NCI-H524 treated with DMSO at 0.1 percent for 48 hours (cell line): ENCODE results near the gene CEP152.
"Not testable (repeated sequence)": the region's sequence is repeated elsewhere in the genome, so short reads cannot be mapped to it uniquely, and the experiment has no call there.

Source experiments
- DNase-seq: peaks from one replicate; lab custom pipeline; 2025; lab: John Stamatoyannopoulos, UW

CEP152 gene

DNA sequence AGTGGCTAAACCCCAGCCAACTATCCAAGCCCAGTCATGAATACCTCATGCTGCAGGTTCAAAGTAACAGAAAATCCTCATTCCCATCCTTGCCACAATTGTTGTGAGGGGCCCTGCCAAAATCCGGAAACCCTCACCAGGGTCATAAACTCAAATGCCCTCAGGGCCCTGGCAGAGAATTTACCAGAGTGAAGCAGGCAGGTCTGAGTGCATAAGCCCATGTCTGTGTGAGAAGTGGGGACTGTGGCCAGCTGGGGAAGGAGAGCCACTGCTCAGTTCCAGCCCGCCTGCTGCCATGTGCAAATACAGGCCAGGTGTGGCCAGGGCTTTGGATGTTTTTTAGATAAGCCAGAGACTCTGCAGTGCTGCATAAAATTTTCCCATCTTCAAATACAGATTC is 7.0 kb downstream of the CEP152 start:
- no peak for DNase-seq

DNA sequence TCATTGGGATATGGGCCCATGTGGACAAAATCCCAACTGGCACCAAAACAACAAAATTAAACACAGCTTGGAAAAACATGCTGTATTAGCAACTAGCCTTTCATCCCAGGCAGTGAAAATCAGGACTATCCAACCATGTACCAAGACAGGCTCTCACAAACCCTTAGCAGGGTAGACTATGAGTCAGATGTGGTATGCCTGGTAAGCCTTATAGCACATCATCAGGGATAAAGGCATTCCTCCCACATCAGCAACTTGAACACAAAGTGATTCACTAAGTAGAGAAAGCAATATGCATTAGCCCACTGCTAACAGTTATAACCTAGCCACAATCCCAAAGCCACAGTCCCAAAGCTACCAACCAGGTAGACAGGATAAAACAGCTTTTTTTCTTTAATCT is 8.0 kb downstream of the CEP152 start:
- no peak for DNase-seq

DNA sequence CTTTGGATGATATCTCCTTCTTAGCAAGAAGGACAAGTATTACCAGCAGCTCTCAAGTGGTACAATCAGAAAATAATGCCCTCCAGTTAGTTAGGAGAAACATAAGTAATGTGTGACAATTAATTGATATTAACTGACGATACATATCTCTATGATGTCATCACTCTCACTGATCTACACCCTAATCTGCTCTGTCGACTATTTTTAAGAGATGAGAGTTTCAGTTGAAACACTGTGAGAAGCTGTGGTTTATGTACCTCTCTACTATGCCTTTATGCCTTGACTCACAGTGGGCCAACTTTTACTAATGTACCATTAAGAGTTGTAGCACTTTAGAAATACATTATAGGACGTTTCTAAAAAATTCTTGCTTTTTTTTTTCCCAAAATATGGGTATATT is 8.6 kb downstream of the CEP152 start:
- no peak for DNase-seq

DNA sequence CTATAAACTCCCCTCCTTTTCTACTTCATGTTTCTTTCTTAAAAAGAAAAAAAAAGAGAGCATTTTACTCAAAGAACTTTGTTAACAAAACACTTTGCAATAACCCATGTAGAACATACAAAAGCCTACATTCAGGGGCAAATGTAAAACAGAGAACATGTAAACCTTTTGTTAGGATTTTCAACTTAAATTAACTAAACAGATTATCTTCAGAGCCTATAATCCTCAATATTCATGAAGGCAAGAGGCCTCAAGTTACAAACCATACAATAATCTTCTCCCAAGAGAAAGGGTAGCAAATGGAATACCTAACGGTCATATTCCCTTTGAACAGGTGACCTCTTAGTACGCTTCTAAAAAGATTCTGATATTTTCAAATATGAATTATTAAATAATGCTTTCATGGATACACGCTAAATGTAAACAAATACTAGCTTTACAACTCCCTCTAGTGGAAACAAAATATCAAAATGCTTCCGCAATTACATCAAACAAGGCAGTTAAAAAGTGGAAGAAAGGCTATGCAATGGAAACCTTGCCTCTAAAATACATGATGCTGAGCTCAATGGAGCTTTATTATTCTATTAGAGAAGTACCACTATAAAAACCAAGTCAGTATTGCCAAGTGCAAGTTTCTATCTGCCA is 9.9 kb downstream of the CEP152 start:
- DNase-seq: peak; percentile 64

DNA sequence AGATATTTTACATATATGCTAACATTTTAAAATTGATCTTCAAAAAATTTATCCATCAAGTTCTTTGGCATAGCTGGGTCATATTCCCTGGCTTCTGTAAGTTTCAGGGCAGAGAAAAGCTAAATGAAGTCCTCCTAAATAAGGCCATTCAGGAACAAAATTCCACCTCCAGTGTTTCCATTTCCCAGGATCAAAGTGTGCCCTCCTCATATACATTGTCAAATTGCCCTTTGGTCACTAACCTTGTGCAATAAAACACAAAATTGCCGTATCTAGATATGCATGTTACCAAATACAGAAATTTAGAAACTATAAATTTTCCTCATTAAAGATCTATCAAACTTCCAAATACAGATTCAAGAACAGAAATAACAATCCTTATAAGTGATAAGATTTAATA is 10.6 kb downstream of the CEP152 start:
- no peak for DNase-seq

DNA sequence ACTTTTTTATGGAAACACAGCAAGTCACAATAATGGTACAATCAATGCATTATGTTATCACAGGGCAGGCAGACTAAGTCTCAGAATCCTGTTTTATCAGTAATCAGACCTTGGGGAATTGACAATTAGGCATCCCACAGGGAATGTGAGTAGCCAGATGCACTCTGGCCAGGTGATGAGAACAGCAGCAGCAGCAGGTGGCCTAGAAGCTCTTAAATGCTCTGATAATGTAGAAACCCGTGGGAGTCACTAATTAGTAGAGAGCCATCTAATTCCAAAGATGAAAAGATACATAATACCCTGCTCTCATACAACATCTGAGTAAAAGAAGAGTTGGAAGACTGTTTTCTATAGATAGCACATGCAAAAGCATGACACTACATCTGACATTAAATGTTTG is 12.6 kb downstream of the CEP152 start:
- DNase-seq: peak; percentile 98

DNA sequence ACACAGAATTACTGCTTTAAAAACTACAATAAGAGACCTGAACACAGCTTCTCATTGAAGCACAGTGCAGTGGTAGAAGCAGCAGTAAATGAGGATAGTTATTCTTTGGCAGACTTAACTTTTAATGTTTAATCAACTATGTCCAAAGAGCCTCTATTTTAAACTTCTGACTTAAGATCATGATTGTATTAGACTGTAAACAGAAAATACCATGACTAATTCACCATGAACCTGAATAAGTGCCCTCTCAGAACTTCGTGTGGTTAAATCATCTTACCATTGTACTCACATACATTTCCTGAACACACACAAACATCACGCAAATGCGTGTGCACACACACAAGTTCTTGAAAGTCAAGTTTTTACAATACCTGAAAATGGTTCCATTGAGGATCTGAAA is 13.9 kb downstream of the CEP152 start:
- DNase-seq: no peak

GRCh38 chr15:48796521-48796920 is 14.3 kb downstream of the CEP152 start:
- DNase-seq: no peak

DNA sequence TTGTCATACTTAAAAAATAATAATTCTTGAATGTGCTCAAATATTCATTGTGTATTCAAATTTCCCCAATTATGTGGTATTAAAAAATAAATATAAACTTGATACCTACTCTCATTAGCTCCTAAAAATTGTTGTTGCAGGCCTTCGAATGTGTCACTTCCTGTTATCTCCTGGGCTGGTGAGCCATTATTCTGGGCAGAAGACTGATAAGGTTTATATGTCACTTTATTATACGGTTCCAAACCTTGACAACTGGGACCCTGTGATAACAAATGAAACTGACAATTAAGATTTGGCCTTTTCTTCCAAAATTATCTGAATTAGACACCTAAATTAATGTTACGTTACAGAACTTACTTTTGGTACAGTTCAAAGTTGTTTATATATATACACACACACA is 15.0 kb downstream of the CEP152 start:
- DNase-seq: no peak

DNA sequence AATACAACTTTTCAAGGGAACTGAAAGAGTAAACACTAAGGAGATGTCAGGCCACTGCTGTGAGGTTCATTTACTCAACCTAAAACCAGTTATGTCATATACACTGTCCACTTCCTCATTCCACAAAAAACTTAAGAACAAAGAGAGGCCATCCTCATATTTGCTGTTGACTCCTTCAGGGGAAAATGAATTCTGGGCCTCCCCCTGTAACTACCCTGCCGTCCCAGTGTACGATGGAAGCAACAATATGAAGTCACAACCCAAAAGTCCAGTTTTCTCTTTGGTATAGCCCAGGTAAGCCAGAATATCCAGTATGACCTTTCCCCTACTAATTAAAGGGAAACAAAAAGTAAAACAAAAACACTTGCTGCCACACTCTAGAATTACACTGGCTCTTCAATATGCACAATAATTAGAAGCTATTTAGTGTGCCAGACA is 16.2 kb downstream of the CEP152 start:
- no peak for DNase-seq

- no peak for DNase-seq
Observed at GRCh38 chr15:48792408-48792807, 18.5 kb downstream of the CEP152 start.

DNA sequence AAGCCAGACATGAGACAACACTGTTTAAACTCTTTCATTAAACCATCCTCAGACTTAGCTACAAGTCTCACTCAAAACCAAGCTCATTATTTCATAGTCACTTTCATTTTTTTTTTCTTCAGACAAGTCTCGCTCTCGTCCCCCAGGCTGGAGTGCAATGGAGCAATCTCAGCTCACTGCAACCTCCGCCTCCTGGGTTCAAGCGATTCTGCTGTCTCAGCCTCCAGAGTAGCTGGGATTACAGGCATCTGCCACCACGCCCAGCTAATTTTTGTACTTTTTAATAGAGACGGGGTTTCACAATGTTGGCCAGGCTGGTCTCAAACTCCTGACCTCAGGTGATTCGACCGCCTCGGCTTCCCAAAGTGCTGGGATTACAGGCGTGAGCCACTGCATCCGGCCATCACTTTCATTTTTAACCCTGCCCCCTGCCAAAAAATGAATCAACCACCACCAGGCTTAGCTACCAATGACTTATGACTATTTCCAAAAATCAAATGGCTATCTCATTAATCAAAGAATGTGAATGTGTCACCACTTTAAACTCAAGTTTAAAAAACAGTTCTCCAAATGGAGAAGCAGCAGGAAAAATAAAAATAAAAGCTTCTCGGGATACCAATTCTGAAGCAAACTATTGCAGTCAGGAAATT is 20.3 kb downstream of the CEP152 start:
- DNase-seq: not testable (repeated sequence)

GRCh38 chr15:48785712-48786111 is 25.2 kb downstream of the CEP152 start:
- no peak for DNase-seq

DNA sequence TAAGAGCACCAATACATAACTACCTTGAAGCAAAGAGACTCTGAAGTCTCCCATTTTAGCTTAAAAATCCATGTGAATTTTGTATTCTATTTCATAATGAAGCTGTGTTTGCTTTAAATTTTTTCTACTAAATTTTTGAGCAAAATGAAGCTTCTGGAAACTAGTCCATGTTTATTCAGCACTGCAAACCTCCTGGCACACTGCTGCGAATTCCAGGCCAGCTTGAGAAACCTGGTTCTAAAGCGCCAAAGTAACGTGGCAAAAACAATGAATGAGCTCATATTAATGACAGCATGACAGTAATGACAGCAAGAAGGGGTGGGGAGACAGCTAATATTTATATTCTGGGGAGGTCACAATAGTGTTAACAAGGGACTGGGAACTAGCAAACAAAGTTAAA is 25.7 kb downstream of the CEP152 start:
- DNase-seq: no peak

- DNase-seq: no peak
Observed at GRCh38 chr15:48784756-48785155, 26.1 kb downstream of the CEP152 start.

DNA sequence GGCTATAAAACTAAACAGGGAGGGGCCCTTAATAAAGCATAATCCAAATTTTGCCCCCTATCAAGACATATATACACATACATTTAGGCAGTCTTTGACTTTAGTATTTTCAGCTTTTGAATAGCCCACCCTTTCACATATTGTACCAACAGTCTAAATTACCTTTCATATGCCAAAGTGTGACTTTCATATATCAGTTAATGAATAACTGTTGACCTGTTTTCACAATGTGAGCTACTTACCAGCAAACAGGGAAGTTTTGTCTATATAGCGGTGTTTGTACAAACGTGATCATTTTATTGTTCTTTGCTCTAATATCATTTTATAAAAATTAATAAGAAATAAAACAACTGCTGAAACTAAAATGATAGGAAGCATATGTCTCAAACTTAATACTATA is 28.0 kb downstream of the CEP152 start:
- DNase-seq: no peak

GRCh38 chr15:48781481-48782081 is 29.3 kb downstream of the CEP152 start:
- DNase-seq: no peak

DNA sequence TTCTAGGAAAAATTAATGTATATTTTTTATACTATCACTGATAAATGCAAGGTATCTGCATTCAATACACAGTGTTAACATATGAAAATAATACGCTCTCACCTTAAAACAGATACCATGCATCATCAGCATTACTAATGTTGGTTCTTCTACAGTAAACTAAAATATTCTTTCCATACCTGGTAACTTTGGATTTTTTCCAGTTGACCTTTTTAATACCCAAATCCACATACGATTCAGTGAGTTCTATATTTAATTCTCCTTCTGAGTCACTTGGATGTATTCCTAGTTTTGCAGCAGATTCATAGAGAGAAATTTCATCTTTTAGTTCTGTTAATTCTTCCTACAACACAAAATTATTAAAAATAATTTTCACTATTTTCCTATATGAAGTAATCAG is 29.9 kb downstream of the CEP152 start:
- DNase-seq: no peak

- no peak for DNase-seq
Observed at GRCh38 chr15:48778331-48778730, 32.5 kb downstream of the CEP152 start.

DNA sequence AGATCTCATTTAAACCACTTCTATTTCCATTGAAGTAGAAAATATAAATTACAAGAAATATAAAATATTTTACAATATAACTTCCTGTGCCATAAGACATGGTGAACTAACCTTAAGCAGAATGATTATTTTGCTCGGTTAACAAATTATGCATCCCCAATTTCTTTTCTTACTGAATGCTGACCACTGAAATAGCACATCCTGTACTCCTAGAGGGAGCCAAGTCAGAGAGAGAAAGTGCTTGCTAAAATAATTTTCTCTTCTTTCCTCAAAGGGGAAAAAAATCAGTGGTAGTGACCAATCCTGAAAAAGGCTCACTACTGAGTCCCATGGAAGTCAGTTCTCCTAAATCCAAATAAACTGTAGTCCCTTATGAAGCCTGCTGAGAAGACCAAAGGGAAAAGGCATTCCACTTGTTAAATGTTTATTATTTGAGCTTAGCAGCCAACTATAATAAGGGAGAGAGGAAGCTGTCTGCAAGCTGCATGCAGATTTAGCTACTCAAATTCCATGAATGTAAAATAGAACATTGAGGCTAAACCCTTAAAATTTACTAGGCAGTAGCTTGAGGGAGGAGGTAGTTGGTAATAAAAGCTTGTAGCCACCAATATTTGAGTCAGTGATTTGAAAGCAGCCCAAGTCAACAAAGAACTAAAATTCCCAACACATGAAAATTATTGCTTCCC is 33.1 kb downstream of the CEP152 start:
- DNase-seq: no peak

DNA sequence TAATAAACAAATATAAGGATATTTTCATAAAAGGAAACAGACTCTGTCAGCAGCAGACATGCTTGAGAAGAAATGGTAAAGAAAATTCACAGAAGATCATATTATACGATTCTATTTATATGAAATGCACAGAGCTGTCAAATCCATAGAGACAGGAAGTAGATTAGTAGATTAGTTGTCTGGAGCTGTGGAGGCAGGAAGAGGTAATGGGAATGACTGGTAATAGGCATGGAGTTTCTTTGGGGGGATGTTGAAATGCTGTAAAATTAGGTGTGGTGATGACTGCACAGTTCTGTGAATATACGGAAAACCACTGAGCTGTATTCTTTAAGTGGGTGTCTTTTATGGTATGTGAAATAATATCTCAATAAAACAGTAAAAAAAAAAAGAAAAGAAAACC is 35.3 kb downstream of the CEP152 start:
- no peak for DNase-seq

- no peak for DNase-seq
Observed at GRCh38 chr15:48774484-48774883, 36.4 kb downstream of the CEP152 start.

- no peak for DNase-seq
Observed at GRCh38 chr15:48766196-48766595, 44.7 kb downstream of the CEP152 start.
